GM19240 (cell line): ENCODE results near the gene POLR3K.
"Not testable (repeated sequence)": the region's sequence is repeated elsewhere in the genome, so short reads cannot be mapped to it uniquely, and the experiment has no call there.

Source experiments
- DNase-seq: peaks from one replicate; pipeline ENCODE4 v3.0.0; 2011; ENCODE audit warnings: low spot score; ENCODE audit not compliant: insufficient read length

Gene POLR3K

GRCh38 chr16:47234-47633 lies 6.2 kb downstream of the POLR3K start:
- DNase-seq, result no peak

GRCh38 chr16:46510-46909 lies 6.9 kb downstream of the POLR3K start:
- DNase-seq, result not testable (repeated sequence)

GRCh38 chr16:45454-45853 lies 8.0 kb downstream of the POLR3K start:
- DNase-seq, result no peak

GRCh38 chr16:44655-45054 lies 8.8 kb downstream of the POLR3K start:
- no peak for DNase-seq

GRCh38 chr16:43294-43693 lies 10.1 kb downstream of the POLR3K start:
- no peak for DNase-seq

GRCh38 chr16:42691-43090 lies 10.7 kb downstream of the POLR3K start:
- no peak for DNase-seq

GRCh38 chr16:42069-42457 lies 11.3 kb downstream of the POLR3K start:
- no peak for DNase-seq

- DNase-seq, result no peak
Observed at GRCh38 chr16:41439-42068, 11.9 kb downstream of the POLR3K start.

- DNase-seq, result peak; percentile 87
Observed at GRCh38 chr16:38941-39892, 14.2 kb downstream of the POLR3K start.

GRCh38 chr16:38206-38605 lies 15.2 kb downstream of the POLR3K start:
- DNase-seq, result not testable (repeated sequence)

- no peak for DNase-seq
Observed at GRCh38 chr16:37511-37910, 15.9 kb downstream of the POLR3K start.

- DNase-seq, result no peak
Observed at GRCh38 chr16:36336-36984, 16.9 kb downstream of the POLR3K start.

- no peak for DNase-seq
Observed at GRCh38 chr16:35678-36305, 17.6 kb downstream of the POLR3K start.

GRCh38 chr16:35011-35677 lies 18.3 kb downstream of the POLR3K start:
- DNase-seq, result no peak

- DNase-seq, result no peak
Observed at GRCh38 chr16:34648-34987, 18.8 kb downstream of the POLR3K start.

- no peak for DNase-seq
Observed at GRCh38 chr16:33877-34647, 19.3 kb downstream of the POLR3K start.

GRCh38 chr16:33154-33876 lies 20.1 kb downstream of the POLR3K start:
- not testable (repeated sequence) for DNase-seq

- DNase-seq, result not testable (repeated sequence)
Observed at GRCh38 chr16:30627-31026, 22.8 kb downstream of the POLR3K start.

- not testable (repeated sequence) for DNase-seq
Observed at GRCh38 chr16:25926-26348, 27.5 kb downstream of the POLR3K start.

GRCh38 chr16:24151-24550 lies 29.3 kb downstream of the POLR3K start:
- not testable (repeated sequence) for DNase-seq
